WI38 (cell line): ENCODE results near the gene ACSL5.

Experiments
- H3K4me3 ChIP-seq: 2 replicates; pipeline ENCODE4 v1.5.1; 2011; ENCODE audit warnings: low read depth, mild to moderate bottlenecking, control low read depth, low read length
- CTCF ChIP-seq: IDR thresholded peaks from 2 replicates; pipeline ENCODE4 v1.5.1; 2012; ENCODE audit warnings: low read depth, mild to moderate bottlenecking, control low read depth, low read length

ACSL5 gene

DNA sequence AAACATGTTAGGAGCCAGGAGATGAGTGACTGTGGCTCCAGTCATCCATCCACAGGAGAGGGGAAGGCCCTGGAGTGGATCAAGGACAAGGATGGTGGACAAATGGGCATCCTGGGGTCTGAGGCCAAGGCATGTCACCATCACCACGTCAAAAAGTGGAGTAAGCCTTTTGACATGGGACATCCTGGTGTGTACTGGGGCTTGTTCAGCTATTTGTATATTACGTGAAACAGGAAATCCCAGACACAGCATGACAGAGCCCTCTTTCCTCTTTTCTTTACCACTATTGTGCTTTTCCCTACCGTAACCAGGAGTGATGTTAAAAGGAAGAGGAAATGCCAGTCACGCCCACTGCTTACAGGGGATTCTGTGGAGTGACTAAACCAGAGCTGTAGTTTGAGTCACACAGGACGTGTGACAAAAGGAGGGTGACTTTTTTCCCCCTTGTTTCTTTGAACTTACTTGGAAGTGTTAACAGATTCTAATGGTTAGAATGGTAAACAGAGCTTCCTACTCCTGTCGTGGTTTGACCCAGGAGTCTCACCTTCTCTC, 15.4 kb downstream of the ACSL5 start:
- no peak overlapping the region for H3K4me3 ChIP-seq
- TF ChIP-seq CTCF = no peak

- no peak for TF ChIP-seq CTCF
- H3K4me3 ChIP-seq = no peak overlapping the region
These were observed 16.3 kb downstream of the ACSL5 start for GRCh38 chr10:112390125-112390703.

DNA sequence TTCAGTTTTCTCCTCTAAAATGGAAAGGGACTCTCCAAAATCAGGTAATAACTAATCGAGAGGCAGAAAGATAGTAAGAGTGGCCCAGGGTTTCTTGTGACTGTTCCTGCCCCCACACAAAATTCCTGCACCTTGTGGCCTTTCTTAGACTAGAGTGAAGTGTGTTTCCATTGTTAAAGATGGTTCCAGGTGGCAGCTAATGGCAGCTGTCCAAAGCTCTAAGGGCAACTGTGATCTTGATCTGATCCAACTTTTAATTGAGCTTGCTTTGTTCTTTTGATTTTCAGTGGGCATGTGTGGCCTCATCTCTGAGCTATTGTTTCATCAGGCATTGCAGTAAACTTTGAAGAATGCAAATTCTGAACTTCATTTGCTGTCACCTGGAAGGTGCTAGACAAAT, 19.4 kb downstream of the ACSL5 start:
- H3K4me3 ChIP-seq = no peak overlapping the region
- no peak for TF ChIP-seq CTCF

GRCh38 chr10:112393827-112394226, 19.9 kb downstream of the ACSL5 start:
- no peak for TF ChIP-seq CTCF
- no peak overlapping the region for H3K4me3 ChIP-seq

DNA sequence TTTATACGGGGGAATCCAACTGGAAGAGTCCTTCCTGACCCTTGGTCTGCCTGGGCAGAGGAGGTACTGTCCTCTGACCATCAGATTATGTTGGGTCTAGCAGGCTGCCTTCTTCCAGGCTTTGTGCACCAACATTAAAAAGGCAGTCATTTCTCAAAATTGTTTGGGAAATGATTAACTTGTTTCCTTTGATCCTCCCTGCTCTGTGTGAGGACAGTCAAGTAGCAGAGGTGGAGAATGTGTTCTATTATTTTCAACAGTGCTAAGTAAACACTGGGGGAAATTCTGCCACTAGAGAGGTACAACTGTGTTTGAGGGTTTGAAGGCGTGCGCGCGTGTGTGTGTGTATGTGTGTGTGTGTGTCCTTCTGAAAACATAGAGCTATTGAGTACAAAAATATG, 20.6 kb downstream of the ACSL5 start:
- H3K4me3 ChIP-seq = no peak overlapping the region
- no peak for TF ChIP-seq CTCF

DNA sequence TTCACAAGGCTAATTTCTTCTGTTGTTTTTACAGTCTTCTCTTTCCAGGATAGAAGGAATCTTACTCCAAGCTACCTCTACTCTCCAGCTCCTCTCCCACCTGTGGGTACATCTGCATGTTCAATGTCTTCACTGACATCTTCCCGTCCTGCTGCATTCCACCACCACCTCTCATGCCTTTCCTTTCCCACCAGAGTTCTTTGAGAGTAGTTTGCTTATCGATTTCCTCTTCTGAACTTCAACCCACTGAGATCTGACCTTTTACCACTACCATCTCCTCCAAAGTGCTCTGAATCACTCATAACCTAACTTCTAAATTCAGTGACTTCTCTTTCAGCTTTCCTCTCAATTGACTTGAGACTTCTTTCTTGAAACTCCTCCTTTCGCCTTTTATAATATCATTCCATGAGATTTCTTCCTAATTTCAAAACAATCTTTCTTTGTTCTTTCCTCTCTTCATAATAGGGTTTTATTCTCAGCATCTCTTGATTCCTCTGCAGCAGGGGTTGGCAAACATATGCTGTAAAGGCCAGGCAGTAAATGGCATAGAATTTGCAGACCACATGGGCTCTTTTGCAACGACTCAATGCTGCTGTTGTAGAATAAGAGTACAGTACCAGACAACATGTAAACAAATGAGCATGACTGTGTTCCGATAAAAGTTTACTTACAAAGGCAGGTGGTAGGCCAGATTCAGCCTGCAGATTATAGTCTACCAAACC, 22.1 kb downstream of the ACSL5 start:
- no peak overlapping the region for H3K4me3 ChIP-seq
- TF ChIP-seq CTCF = no peak

GRCh38 chr10:112397592-112397991, 23.7 kb downstream of the ACSL5 start:
- H3K4me3 ChIP-seq = no peak overlapping the region
- no peak for TF ChIP-seq CTCF
